GM21367 (cell line): ENCODE results near the gene RYR3.

Experiments
- ATAC-seq: cut with Tn5 transposase; IDR thresholded peaks from one replicate; pipeline ENCODE4 v1.9.1; 2021; ENCODE audit not compliant: unreplicated experiment

Gene RYR3

DNA sequence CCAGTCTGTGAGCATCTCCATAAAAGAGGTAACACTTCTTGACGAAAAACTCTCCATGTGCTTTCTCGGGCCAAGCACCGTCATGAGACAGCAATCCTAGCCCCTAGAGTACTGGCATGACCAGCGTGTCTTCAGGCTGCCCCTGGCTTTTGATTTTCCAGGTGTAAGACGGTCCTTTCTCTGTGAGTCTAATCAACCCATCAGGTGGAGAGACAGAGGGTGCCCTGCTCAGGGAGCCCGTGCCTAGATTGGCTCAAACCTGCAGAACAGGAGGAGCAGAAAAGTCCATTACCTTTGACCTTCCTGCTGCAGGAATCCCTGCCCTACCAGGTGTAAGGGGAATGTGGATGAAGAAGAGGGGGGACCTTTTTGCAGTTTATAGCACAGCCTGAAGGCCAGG is 548.1 kb downstream of the RYR3 start:
- no peak for ATAC-seq

DNA sequence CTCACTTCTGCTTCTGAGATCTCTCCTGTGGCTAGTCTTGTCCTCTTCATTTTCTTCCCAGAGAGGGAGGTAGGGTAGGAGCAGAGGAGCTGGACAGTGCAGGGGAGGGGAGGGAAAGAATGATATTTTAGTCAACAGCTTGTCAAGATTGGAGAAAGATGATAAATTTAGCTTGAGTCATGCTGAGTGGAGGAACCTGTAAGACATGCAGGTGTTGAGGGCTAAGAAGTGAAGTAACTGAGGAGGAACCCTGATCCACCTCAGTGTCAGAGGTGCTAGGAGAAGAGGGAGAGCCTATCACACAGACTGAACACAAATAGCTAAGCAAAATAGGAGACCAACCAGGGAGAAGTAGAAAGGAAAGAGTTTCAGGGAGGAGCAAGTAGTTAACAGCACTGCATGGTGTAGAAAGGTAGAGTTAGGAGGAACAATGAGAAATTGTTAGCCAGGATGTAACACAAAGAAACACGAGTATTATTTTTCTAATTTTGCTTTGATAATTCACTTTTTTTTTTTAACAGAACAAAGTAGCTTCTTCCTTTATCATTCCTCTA is 549.3 kb downstream of the RYR3 start:
- no peak for ATAC-seq

DNA sequence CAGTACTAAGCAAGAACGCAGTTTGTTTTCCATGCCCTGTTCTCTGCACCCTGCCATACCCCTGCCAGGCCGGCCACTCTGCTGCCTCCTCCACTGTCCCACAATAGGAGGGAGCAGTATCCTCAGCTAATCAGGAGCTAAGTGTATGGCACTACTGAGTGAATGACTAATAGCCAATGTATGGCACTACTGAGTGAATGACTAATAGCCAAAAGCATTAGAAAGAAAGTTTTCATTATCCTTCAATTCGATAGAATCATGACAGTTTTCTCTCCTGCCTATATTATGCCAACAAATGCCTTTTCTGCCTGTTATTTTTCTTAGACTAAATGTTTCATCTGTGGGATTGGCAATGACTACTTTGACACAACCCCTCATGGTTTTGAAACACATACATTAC is 550.0 kb downstream of the RYR3 start:
- ATAC-seq = no peak

DNA sequence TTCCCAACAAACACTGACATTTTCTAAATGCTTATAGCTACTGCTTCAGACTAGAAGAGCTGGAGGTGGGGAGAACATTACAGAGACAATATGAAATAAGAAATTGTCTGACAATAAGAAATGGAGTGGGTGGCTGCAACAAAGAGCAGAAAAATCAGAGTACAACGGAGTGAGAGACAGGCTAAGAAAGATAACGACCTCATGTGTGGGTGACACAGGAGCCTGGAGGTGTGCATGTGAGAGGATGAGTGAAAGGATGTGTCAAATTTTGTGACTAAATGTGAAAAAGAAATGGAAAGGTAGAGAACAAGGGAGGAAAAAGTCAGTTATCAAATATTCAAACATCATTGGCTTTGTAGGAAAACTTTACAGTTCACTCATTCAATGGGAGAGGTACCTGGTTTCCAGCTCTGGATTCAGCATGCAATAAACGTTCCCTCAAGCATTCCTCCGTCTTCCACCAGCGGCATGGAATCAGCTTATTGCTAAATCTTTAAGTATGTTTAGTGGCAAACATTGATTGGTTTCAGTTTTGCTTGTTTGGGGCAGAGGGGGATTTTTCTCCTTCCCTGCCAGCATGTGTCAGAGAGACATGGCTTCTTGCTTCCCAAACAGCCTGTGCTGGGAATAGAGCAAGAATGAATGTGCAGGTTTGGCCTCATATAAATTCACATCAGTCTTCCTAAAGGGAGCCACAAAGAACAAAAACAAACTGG is 553.8 kb downstream of the RYR3 start:
- no peak for ATAC-seq

DNA sequence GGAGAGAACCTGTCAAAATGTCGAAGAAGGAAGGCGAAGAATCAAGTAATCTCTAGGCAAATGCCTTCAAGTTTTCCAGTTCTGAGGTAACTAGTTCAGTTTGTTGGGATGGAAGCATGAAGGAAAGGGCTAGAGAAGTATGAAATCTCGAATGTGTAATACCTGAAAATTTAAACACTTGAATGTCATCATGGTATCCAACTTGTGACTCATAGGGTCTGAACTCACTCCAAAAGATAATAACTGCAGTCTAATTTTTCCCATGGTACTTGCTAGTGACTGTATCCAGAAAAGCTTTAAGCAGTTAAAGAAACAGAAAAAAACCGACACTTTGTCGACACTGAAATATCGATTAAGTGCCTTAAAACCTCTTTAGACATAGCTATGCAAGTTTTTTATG is 554.6 kb downstream of the RYR3 start:
- no peak for ATAC-seq

DNA sequence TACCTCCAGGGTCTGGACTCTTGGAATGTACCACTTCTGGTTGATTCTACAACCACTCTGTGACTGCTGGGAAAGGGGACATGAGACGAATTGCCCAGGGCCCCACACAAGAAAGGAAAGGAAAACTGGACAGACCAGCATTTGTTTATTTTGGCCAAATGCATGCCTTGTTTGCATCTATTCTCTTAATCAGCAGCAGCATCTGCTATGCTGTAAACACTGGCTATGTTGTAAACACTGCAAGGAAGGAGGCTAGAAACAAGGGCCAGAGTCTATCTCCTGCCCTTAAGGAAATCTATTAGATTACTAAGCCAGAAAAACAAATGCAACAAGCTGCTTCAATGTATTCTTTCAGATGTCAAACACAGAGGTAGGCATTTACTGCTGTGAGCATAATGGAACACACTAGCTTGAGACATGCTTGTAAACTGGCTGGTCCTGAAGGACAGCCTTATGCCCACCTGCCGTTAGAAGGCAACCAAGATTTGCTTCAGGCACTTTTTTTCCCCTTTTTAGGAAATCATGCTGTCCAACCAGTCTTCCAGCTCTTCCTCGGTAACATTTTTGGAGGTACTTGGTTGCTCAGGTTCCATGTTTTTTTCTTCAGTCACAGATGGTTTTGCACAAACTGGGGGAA is 555.5 kb downstream of the RYR3 start:
- no peak for ATAC-seq

DNA sequence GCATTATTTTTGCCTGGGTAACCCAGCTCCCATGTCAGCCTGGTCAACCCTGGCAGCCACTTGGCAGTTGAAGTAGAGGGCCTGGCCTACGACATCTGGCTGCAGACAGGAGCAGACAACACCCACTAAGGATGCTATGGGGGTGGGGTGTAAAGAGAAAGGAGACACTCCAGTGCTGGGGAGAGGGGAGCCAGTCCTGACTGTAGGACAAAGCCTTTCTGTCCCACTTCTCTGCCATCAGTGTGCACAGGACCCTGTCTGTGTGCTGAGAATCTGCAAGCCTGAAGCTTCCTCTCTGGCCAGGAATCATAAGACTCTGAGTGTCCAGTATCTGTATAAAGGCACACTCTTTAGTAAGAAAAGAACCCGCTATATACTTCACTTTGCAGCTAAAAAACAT is 561.2 kb downstream of the RYR3 start:
- no peak for ATAC-seq

DNA sequence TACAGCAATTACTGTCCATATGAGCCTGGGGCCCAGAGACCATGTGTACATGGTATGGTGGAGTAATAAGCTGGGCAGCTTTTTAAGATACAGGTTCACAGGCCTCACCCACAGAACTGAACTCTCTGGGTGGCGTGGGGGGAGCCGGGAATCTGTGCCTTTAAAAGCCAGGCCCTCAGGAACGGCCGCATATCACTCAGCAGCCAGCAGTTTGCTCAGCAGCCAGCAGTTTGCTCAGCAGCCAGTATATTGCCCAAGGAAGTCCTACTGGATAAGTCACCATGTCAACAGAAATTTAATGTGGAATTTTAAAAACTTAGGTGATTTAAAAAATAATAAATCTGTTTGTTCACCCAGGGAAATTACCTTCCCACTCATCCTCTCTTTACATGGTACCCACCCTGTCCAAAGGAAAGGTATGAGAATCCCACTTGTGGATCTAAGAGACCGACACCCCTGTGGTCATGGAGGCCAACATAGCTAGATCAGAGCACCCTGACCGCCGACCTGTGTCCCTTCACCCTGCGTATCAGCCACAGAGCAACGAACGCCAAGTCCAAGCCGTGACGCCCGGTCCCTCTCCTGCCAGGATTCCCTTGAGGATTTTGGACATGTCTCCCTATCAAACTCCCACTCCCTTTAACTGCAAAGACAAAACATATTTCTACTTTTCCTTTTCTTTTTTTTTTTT is 561.8 kb downstream of the RYR3 start:
- ATAC-seq = no peak

DNA sequence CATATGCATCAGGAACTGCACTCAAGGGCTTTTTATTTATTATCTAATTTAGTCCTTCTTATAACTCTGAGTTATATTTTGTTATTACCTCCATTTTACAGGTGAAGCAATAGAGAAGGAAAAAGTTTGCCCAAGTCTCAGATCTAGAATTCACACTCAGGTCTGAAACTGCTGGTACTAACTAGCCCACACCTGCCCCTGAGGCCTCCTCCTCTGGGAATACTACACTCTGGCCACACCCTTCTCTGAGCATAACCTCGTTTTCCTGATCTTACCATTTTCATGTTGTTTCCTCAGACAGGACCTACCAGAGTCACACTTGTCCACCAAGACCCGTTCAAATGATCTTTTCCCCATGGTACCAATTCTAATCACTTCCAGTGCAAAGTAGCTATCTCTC is 563.4 kb downstream of the RYR3 start:
- no peak for ATAC-seq

DNA sequence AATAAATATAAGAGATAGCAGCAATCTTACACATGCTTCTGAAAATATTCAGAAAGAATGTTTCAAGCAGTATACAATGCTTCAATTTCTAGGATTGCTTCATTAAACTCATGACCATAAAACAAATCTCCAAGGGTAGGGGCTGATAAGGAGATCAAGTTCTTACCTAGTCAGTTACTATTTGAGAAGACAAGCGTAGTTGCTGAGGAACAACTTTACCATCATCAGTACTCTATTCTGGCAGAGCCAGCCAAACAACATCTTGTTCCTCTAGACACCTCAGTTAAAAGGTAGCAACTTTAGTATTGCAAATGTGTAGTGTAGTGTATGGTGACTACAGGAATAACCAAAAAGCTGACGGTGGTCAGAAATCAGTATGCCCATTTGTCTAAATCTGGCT is 572.2 kb downstream of the RYR3 start:
- no peak for ATAC-seq

DNA sequence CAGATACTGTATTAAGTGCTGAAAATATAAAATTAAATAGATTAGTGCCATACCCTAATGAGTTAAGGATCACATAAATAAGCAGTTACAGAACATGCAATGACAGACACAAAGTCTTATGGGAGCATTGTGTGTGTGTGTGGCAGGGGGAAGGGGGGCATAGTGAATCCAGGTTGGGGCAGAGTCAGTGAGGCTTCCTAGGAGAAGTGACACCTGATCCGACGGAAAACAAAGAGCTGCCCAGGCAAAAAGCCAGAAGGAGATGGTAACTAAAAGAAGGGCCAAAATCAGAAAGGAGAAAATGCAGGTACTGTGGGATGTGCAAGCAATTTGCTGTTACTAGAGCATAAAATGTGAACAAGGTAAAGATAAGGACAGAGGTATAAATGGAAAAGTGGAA is 577.4 kb downstream of the RYR3 start:
- no peak for ATAC-seq

DNA sequence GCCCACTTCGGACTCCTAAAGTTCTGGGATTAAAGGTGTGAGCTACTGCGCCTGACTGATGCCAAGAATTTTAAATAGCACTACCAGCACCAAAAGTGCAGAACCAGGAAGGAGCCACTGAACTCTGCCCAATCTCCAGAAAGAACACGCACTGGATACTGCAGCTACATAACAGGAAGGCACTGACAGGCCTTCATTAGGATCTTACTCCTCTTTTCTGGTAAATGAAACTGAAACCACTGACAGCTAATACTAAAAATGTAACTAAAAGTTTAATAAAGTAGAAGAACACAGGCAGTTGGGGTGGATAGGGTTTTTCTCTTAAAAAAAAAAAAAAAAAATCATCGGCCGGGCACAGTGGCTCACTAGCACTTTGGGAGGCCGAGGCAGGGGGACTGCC is 583.4 kb downstream of the RYR3 start:
- peak; percentile 71 for ATAC-seq

DNA sequence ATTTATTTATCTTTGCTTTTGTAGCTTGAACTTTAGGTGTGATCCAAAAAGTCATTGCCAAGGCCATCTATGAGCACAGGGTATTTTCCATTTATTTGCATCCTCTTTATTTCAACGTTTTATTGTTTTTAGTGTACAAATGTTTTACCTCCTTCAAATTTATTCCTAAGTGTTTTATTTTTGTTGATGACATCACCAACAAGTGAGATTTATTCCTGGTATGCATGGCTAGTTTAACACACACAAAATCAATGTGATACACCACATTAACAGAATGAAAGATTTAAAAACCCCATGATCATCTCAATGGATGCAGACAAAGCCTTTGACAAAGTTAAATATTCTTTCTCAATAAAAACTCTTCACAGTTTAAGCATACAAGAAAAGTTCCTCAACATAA is 591.3 kb downstream of the RYR3 start:
- ATAC-seq = no peak

DNA sequence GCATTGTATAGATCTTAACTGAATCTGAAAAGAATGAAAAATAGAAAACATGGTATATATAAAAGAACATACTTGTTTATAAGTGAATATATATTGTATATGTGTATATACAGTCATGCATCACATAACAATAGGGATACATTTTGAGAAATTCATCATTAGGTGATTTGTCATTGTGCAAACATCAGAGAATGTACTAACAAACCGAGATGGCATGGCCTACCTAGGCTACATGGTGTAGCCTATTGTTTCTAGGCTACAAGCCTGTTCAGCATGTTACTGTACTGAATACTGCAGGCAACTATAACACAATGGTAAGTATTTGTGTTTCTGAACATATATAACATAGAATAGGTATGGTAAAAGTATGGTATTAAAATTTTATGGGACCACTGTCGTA is 592.9 kb downstream of the RYR3 start:
- ATAC-seq = no peak

DNA sequence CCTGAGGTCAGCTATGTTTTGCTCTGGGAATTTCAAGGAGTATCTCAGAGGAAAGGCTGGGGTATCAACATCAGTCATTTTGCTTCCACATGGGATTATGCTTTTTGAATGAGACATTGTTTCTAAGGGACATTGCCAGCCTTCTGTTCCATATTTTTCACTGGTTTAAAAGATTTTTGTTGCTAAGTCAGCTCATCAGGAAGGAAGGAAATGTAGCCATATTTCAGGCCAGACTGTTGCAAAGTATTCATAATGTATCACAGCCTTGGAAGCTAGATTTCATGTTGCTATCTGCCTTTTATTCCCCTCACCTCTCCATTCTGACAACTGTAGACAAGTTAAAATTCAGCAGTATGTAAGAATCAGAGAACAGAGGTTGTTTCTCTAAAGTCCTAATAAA is 596.6 kb downstream of the RYR3 start:
- no peak for ATAC-seq

DNA sequence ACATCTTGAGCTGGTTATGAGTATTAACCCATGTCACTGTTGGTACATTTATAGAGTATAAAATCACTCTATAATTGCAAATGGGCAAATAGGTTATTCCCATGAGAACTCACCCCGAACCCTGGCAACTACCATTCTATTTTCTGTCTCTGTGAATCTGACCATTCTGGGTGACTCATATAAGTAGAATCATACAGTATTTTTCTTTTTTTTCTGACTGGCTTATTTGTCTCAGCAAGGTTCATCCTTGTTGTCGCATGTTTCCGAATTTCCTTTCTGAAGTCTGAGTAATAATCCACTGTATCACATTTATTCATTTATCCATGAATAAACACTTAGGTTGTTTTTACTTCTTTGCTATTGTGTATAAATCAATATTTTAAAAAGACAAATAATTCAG is 597.6 kb downstream of the RYR3 start:
- ATAC-seq = no peak

DNA sequence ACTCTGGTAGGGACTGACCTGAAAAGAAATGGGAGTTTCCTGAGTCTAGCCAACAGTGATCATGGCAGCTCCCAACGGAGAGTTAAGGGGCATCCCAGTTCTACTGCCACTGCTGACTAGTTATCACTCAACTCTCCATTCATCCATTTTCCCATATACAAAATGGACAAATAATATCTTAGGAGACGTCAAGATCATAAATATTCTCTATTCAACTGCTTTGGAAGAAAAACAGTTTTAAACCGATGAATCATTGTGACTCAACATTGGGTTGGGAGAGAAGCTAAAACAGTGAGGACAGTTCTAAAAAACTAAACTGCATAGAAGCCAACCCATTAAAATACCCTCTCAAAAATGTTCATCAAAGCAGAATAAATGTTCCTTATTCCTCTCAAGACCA is 600.0 kb downstream of the RYR3 start:
- no peak for ATAC-seq

DNA sequence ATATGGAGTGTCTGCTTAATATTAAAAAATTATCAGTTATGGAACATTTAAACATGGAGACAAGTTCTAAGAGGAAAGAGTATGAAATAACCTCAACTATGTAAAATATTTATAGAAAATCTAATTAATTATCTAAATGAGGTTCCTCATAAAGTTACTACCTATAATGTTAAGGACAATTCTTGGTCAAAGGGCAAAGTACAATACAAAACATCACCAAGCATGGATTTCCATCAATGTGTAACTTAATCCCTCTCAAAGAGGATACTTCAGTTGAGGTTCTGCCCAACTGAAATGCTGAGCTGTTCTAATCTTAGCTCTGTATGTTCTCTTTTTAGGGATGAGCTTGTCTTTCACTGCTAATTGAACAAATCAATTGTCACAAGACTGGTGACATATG is 601.6 kb downstream of the RYR3 start:
- ATAC-seq = no peak

DNA sequence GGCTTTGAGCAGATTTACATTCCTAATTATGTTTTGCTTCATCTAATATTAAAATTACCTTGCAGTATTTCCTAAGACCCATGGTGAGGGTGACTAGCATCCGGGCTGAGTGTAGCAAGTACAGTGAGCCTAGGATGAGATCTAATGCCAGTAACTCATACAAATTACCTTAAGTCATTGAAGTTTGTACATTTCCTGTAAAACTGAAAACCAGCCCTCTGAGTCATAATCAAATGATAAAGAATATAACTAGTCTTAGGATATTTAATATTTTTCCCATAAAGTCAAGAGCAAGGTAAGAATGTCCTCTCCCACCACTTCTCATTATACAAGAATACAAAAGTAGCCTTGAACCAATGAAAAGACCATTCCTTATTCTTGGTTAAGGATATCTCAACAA is 602.7 kb downstream of the RYR3 start:
- ATAC-seq = no peak
